Measurements from ENCODE around the gene FAM107B. TPM values are rescaled to one million over a fixed set of nuclear protein-coding genes. Genes with fewer than 3 reads are reported as not detected.

Gene FAM107B
- total and polyA plus RNA-seq, 2 donors (not counting 3 experiments of a cell fraction or from before 2014, with no cell fraction given), result 39.2 to 176 TPM

DNA sequence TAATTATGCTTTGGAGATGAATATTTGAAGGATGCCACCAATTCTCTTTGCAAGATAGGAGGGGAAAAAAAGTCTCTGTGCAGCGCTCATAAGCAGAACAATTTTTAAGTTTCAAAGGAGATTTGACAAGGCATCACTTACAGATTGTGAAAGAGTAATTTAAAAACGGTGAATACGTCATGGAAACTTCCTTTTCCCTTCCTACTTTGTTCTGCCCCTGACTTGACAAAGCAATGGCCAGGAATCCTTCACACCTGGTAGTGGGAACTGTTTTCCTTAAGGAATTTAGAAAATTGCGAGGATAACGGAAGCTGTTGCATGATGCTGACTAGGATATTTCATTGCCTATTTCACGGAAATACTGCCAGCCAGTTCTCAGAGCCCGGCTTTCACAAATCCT is 16.7 kb downstream of the FAM107B start:
- H3K27ac ChIP-seq (ENCODE audit: insufficient read depth, low read depth, low read length), result no peak overlapping the region
- BruUV-seq (replicated peaks), result no TSS peak
- H3K9me1 ChIP-seq (replicated peaks; ENCODE audit: control insufficient read depth, extremely low read depth, insufficient read depth, low read length), result no peaks in the 10 kb centered on the region
- H3K9me3 ChIP-seq (replicated peaks; ENCODE audit: control insufficient read depth, insufficient read depth, low read length), result no peaks in the 10 kb centered on the region
- dilution Hi-C loops (cut with MboI; ENCODE audit: extremely low pct_ligation_motif_present, low sequenced_read_pairs), result no loop called here
- no peak overlapping the region for H3K4me3 ChIP-seq (replicated peaks in 1 of 3; ENCODE audit: insufficient read depth in 1 of 3, low read depth in 1 of 3, low read length in 3 of 3)
- ChIA-PET CTCF (interaction anchor here (1.3 kb wide), 1 partner anchor 11 kb away, joined by 3 read pairs; no protein-coding TSS in a partner anchor), POLR2A (no interaction called here)
- no peaks in the 10 kb centered on the region for H3K79me2 ChIP-seq (ENCODE audit: control insufficient read depth, insufficient read depth, low read length)
- FAIRE-seq, result no peak
- intact Hi-C loops (cut with micrococcal nuclease), result no loop called here
- no peak overlapping the region for H2AFZ ChIP-seq (ENCODE audit: low read depth, low read length)
- H3K4me2 ChIP-seq (ENCODE audit: insufficient read depth, low read length), result no peak overlapping the region
- H4K20me1 ChIP-seq (replicated peaks; ENCODE audit: control insufficient read depth, extremely low read depth, insufficient read depth, low read length), result no peaks in the 10 kb centered on the region
- no peaks in the 10 kb centered on the region for H3K27me3 ChIP-seq (ENCODE audit: control insufficient read depth in 2 of 2, insufficient read depth in 2 of 2, low read length in 2 of 2)
- no peaks in the 10 kb centered on the region for H3K4me1 ChIP-seq (ENCODE audit: control insufficient read depth, extremely low read depth, insufficient read depth, low read length)
- no peaks in the 10 kb centered on the region for H3K36me3 ChIP-seq (ENCODE audit: control insufficient read depth in 2 of 2, extremely low read depth in 1 of 2, insufficient read depth in 2 of 2, low read length in 2 of 2)
- H3K9ac ChIP-seq (replicated peaks; ENCODE audit: extremely low read depth, insufficient read depth, low read length), result no peak overlapping the region
- DNase-seq (ENCODE audit: low read depth, low spot score), result no peak
- no peak for TF ChIP-seq GATA2 (IDR thresholded peaks at IDR 0.05; ENCODE audit: insufficient read depth, insufficient read length, low read depth, low read length)
- TF ChIP-seq POLR2AphosphoS5 (IDR thresholded peaks at IDR 0.05; ENCODE audit: insufficient read depth, low read depth, low read length), result no peak
- TF ChIP-seq POLR2A (IDR thresholded peaks at IDR 0.05; ENCODE audit: low read depth, low read length), result no peak
- TF ChIP-seq FOS (IDR thresholded peaks at IDR 0.05; ENCODE audit: borderline replicate concordance, insufficient read depth, low read length), result no peak
- TF ChIP-seq MAX (IDR thresholded peaks at IDR 0.05; ENCODE audit: insufficient read depth, insufficient read length), result no peak
- TF ChIP-seq MYC (IDR thresholded peaks at IDR 0.05; ENCODE audit: low read depth, low read length), result no peak
- TF ChIP-seq, protein P1, sequence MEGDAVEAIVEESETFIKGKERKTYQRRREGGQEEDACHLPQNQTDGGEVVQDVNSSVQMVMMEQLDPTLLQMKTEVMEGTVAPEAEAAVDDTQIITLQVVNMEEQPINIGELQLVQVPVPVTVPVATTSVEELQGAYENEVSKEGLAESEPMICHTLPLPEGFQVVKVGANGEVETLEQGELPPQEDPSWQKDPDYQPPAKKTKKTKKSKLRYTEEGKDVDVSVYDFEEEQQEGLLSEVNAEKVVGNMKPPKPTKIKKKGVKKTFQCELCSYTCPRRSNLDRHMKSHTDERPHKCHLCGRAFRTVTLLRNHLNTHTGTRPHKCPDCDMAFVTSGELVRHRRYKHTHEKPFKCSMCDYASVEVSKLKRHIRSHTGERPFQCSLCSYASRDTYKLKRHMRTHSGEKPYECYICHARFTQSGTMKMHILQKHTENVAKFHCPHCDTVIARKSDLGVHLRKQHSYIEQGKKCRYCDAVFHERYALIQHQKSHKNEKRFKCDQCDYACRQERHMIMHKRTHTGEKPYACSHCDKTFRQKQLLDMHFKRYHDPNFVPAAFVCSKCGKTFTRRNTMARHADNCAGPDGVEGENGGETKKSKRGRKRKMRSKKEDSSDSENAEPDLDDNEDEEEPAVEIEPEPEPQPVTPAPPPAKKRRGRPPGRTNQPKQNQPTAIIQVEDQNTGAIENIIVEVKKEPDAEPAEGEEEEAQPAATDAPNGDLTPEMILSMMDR (IDR thresholded peaks at IDR 0.05; ENCODE audit: extremely low read depth in 1 of 2, insufficient read depth in 1 of 2, low read depth in 1 of 2, low read length in 2 of 2), result no peak
- TF ChIP-seq JUN (IDR thresholded peaks at IDR 0.05; ENCODE audit: borderline replicate concordance, insufficient read depth, insufficient read length, low read depth), result no peak

All from endothelial cell of umbilical vein (primary cell).